HEK293 (cell line): ENCODE data around the gene XYLB.

Source experiments
- CTCF ChIA-PET: fragments of 350-600 bp; formaldehyde crosslinking; extraction: SDS; loops from one replicate; lab custom pipeline; 2021; ENCODE audit warnings: antibody characterized with exemption; lab: Yijun Ruan, JAX
- POLR2A ChIA-PET: fragments of 300-600 bp; formaldehyde crosslinking; extraction: SDS; loops from one replicate; lab custom pipeline; 2020; ENCODE audit warnings: antibody characterized with exemption, inconsistent platforms; lab: Yijun Ruan, JAX
- H3K27ac ChIP-seq: fragments of 200-500 bp; sonication (Bioruptor generic); 2 replicates; pipeline ENCODE4 v1.5.1; 2014; ENCODE audit warnings: low read depth, low read length, control low read depth, inconsistent platforms; ENCODE audit errors: extremely low read depth
- H3K36me3 ChIP-seq, 2 experiments: fragments of 200-500 bp in 1 of 2; sonication (Bioruptor generic) in 1 of 2; 1 replicate in 1 of 2; 2 replicates in 1 of 2; pipeline ENCODE4 v1.5.1; 2014 to 2017; ENCODE audit warnings: inconsistent platforms in 2 of 2, low read length in 2 of 2; ENCODE audit not compliant: control insufficient read depth in 2 of 2, insufficient read depth in 1 of 2
- H3K4me1 ChIP-seq: fragments of 200-500 bp; sonication (Bioruptor generic); 2 replicates; pipeline ENCODE4 v1.5.1; 2014; ENCODE audit warnings: mild to moderate bottlenecking, low read length, inconsistent platforms; ENCODE audit not compliant: control insufficient read depth, insufficient read depth
- H3K4me3 ChIP-seq: 2 replicates; pipeline ENCODE4 v1.5.1; 2011; ENCODE audit warnings: low read depth, mild to moderate bottlenecking, control low read depth, low read length, moderate library complexity
- H3K9me3 ChIP-seq: fragments of 200-500 bp; sonication (Bioruptor generic); 2 replicates; pipeline ENCODE4 v1.5.1; 2014; ENCODE audit warnings: low read depth, low read length, inconsistent platforms; ENCODE audit not compliant: control insufficient read depth, insufficient read depth
- BCL11A ChIP-seq: fragments of 450-650 bp; formaldehyde crosslinking; IDR thresholded peaks from 2 replicates; pipeline ENCODE4 v1.5.1; 2016; ENCODE audit warnings: low read depth, missing biosample characterization, missing genetic modification characterization
- EGR2 ChIP-seq: fragments of 450-650 bp; formaldehyde crosslinking; IDR thresholded peaks from 2 replicates; pipeline ENCODE4 v1.5.1; 2016; ENCODE audit warnings: low read depth, missing biosample characterization, missing genetic modification characterization
- HOXC10 ChIP-seq: sonication (generic); formaldehyde crosslinking; IDR thresholded peaks from 2 replicates; pipeline ENCODE4 v1.8.1; 2023; ENCODE audit warnings: mild to moderate bottlenecking, missing genetic modification reagents
- KLF17 ChIP-seq: fragments of 450-650 bp; formaldehyde crosslinking; IDR thresholded peaks from 2 replicates; pipeline ENCODE4 v1.5.1; 2016; ENCODE audit warnings: missing biosample characterization, missing genetic modification characterization
- ZBTB44 ChIP-seq: fragments of 450-650 bp; IDR thresholded peaks from 2 replicates; pipeline ENCODE4 v1.5.1; 2018; ENCODE audit warnings: missing biosample characterization, mild to moderate bottlenecking, missing genetic modification characterization
- ZFP69B ChIP-seq: fragments of 450-650 bp; formaldehyde crosslinking; IDR thresholded peaks from 2 replicates; pipeline ENCODE4 v1.5.1; 2016; ENCODE audit warnings: missing biosample characterization, missing genetic modification characterization
- ZNF10 ChIP-seq: fragments of 450-650 bp; formaldehyde crosslinking; IDR thresholded peaks from 2 replicates; pipeline ENCODE4 v1.5.1; 2017; ENCODE audit warnings: missing biosample characterization, missing genetic modification characterization
- ZNF157 ChIP-seq: fragments of 450-650 bp; formaldehyde crosslinking; IDR thresholded peaks from 2 replicates; pipeline ENCODE4 v1.5.1; 2016; ENCODE audit warnings: missing biosample characterization, missing genetic modification characterization
- ZNF184 ChIP-seq: fragments of 450-650 bp; IDR thresholded peaks from 2 replicates; pipeline ENCODE4 v1.5.1; 2018; ENCODE audit warnings: missing biosample characterization, mild to moderate bottlenecking, missing genetic modification characterization
- ZNF2 ChIP-seq: fragments of 450-650 bp; formaldehyde crosslinking; IDR thresholded peaks from 2 replicates; pipeline ENCODE4 v1.5.1; 2016; ENCODE audit warnings: missing biosample characterization, missing genetic modification characterization
- ZNF223 ChIP-seq: fragments of 450-650 bp; formaldehyde crosslinking; IDR thresholded peaks from 2 replicates; pipeline ENCODE4 v1.5.1; 2016; ENCODE audit warnings: missing biosample characterization, missing genetic modification characterization
- ZNF23 ChIP-seq: fragments of 450-650 bp; formaldehyde crosslinking; IDR thresholded peaks from 2 replicates; pipeline ENCODE4 v1.5.1; 2016; ENCODE audit warnings: missing biosample characterization, missing genetic modification characterization, borderline replicate concordance
- ZNF394 ChIP-seq: fragments of 450-650 bp; formaldehyde crosslinking; IDR thresholded peaks from 2 replicates; pipeline ENCODE4 v1.5.1; 2016; ENCODE audit warnings: missing biosample characterization, missing genetic modification characterization, mild to moderate bottlenecking, moderate library complexity, borderline replicate concordance
- ZNF426 ChIP-seq: fragments of 450-650 bp; formaldehyde crosslinking; IDR thresholded peaks from 2 replicates; pipeline ENCODE4 v1.5.1; 2017; ENCODE audit warnings: missing biosample characterization, missing genetic modification characterization, mild to moderate bottlenecking, inconsistent platforms, moderate library complexity
- ZNF558 ChIP-seq: fragments of 450-650 bp; formaldehyde crosslinking; IDR thresholded peaks from 2 replicates; pipeline ENCODE4 v1.5.1; 2016; ENCODE audit warnings: missing biosample characterization, missing genetic modification characterization
- ZNF580 ChIP-seq: fragments of 450-650 bp; formaldehyde crosslinking; IDR thresholded peaks from 2 replicates; pipeline ENCODE4 v1.5.1; 2016; ENCODE audit warnings: missing biosample characterization, missing genetic modification characterization
- ZNF785 ChIP-seq: fragments of 450-650 bp; formaldehyde crosslinking; IDR thresholded peaks from 2 replicates; pipeline ENCODE4 v1.5.1; 2016; ENCODE audit warnings: missing biosample characterization, missing genetic modification characterization
- ZNF837 ChIP-seq: fragments of 450-650 bp; formaldehyde crosslinking; IDR thresholded peaks from 2 replicates; pipeline ENCODE4 v1.5.1; 2016; ENCODE audit warnings: missing biosample characterization, missing genetic modification characterization
- ZNF843 ChIP-seq: fragments of 450-650 bp; formaldehyde crosslinking; IDR thresholded peaks from 2 replicates; pipeline ENCODE4 v1.5.1; 2016; ENCODE audit warnings: missing biosample characterization, missing genetic modification characterization

XYLB gene

GRCh38 chr3:38383156-38383875 is 36.7 kb downstream of the XYLB start (continued):
- TF ChIP-seq ZNF223 (tag by site-specific recombination), result no peak

GRCh38 chr3:38386992-38387750 is 40.6 kb downstream of the XYLB start:
- CTCF ChIA-PET, result interaction anchor here (0.6 kb wide), 2 partner anchors 18 to 169 kb away, joined by 3 to 4 read pairs; no protein-coding TSS in a partner anchor

GRCh38 chr3:38387862-38388261 is 41.3 kb downstream of the XYLB start:
- TF ChIP-seq ZFP69B (tag by site-specific recombination), result no peak
- TF ChIP-seq EGR2 (tag by site-specific recombination), result no peak
- ChIA-PET POLR2A (no interaction called here), CTCF (no interaction called here)
- H3K4me3 ChIP-seq, result no peak overlapping the region
- H3K27ac ChIP-seq, result no peak overlapping the region
- peaks cover 0 to 58% of the 10 kb centered on the region in 2 experiments; a peak in 2 of 3 replicates for H3K36me3 ChIP-seq
- H3K4me1 ChIP-seq, result no peaks in the 10 kb centered on the region
- no peaks in the 10 kb centered on the region for H3K9me3 ChIP-seq

More at GRCh38 chr3:38386992-38387750, 40.6 kb downstream of the XYLB start:
- no peak overlapping the region for H3K4me3 ChIP-seq
- POLR2A ChIA-PET, result no interaction called here
- no peaks in the 10 kb centered on the region for H3K9me3 ChIP-seq
- H3K36me3 ChIP-seq, result peaks cover 0 to 62% of the 10 kb centered on the region in 2 experiments; a peak in 2 of 3 replicates
- H3K27ac ChIP-seq, result no peak overlapping the region
- TF ChIP-seq ZNF558 (tag by site-specific recombination) (peak; percentile 99), KLF17 (tag by site-specific recombination) (no peak), ZNF157 (tag by site-specific recombination) (no peak), ZNF843 (tag by site-specific recombination) (no peak)
- H3K4me1 ChIP-seq, result no peaks in the 10 kb centered on the region

- H3K36me3 ChIP-seq, result peaks cover 0 to 66% of the 10 kb centered on the region in 2 experiments; a peak in 2 of 3 replicates
- TF ChIP-seq ZNF23, result no peak
- TF ChIP-seq ZNF426 (tag by site-specific recombination), result no peak
- TF ChIP-seq ZNF10 (tag by site-specific recombination), result no peak
- no peak for TF ChIP-seq ZNF785 (tag by site-specific recombination)
- no peak for TF ChIP-seq BCL11A (tag by site-specific recombination)
- no peak for TF ChIP-seq ZBTB44 (tag by site-specific recombination)
- TF ChIP-seq HOXC10 (CRISPR knock-in tag), result no peak
- no peak for TF ChIP-seq ZNF837 (tag by site-specific recombination)
- TF ChIP-seq ZNF2 (tag by site-specific recombination), result no peak
- no peak for TF ChIP-seq ZNF184 (tag by site-specific recombination)
- no peak for TF ChIP-seq ZNF580 (tag by site-specific recombination)
- TF ChIP-seq ZNF394, result no peak
- H3K4me3 ChIP-seq, result no peak overlapping the region
- ChIA-PET CTCF (no interaction called here), POLR2A (no interaction called here)
- no peaks in the 10 kb centered on the region for H3K9me3 ChIP-seq
- H3K4me1 ChIP-seq, result no peaks in the 10 kb centered on the region
- H3K27ac ChIP-seq, result no peak overlapping the region
Observed at GRCh38 chr3:38392604-38393163, 46.1 kb downstream of the XYLB start.
